ENCODE measurements around the gene MYO1F.

The MYO1F gene

GRCh38 chr19:8494158-8494557 lies 83.1 kb downstream of the MYO1F start:
- H3K4me3 ChIP-seq (ENCODE audit: low read depth, low read length) = no peak overlapping the region
- no peak for TF ChIP-seq CTCF (IDR thresholded peaks at IDR 0.05; ENCODE audit: borderline replicate concordance, insufficient read depth, low read depth, low read length)

- TF ChIP-seq CTCF (IDR thresholded peaks at IDR 0.05; ENCODE audit: borderline replicate concordance, insufficient read depth, low read depth, low read length) = no peak
- H3K4me3 ChIP-seq (ENCODE audit: low read depth, low read length) = no peak overlapping the region
These were observed 85.7 kb downstream of the MYO1F start for GRCh38 chr19:8491574-8491973.

- TF ChIP-seq CTCF (IDR thresholded peaks at IDR 0.05; ENCODE audit: borderline replicate concordance, insufficient read depth, low read depth, low read length) = no peak
- H3K4me3 ChIP-seq (ENCODE audit: low read depth, low read length) = no peak overlapping the region
These were observed 86.4 kb downstream of the MYO1F start for GRCh38 chr19:8490873-8491272.

- TF ChIP-seq CTCF (IDR thresholded peaks at IDR 0.05; ENCODE audit: borderline replicate concordance, insufficient read depth, low read depth, low read length) = no peak
- no peak overlapping the region for H3K4me3 ChIP-seq (ENCODE audit: low read depth, low read length)
These were observed 86.9 kb downstream of the MYO1F start for GRCh38 chr19:8490395-8490760.

- H3K4me3 ChIP-seq (ENCODE audit: low read depth, low read length) = no peak overlapping the region
- TF ChIP-seq CTCF (IDR thresholded peaks at IDR 0.05; ENCODE audit: borderline replicate concordance, insufficient read depth, low read depth, low read length) = no peak
These were observed 87.5 kb downstream of the MYO1F start for GRCh38 chr19:8489561-8490394.

- TF ChIP-seq CTCF (IDR thresholded peaks at IDR 0.05; ENCODE audit: borderline replicate concordance, insufficient read depth, low read depth, low read length) = no peak
These were observed 88.9 kb downstream of the MYO1F start for GRCh38 chr19:8488365-8488764.

GRCh38 chr19:8487137-8487851 lies 89.9 kb downstream of the MYO1F start:
- no peak overlapping the region for H3K4me3 ChIP-seq (ENCODE audit: low read depth, low read length)
- no peak for TF ChIP-seq CTCF (IDR thresholded peaks at IDR 0.05; ENCODE audit: borderline replicate concordance, insufficient read depth, low read depth, low read length)

More at GRCh38 chr19:8488365-8488764, 88.9 kb downstream of the MYO1F start:
- H3K4me3 ChIP-seq (ENCODE audit: low read depth, low read length) = no peak overlapping the region

All from GM12875 (cell line).